ENCODE measurements around the gene PPCDC.
"Not testable (repeated sequence)": the region's sequence is repeated elsewhere in the genome, so short reads cannot be mapped to it uniquely, and the experiment has no call there.

The PPCDC gene

DNA sequence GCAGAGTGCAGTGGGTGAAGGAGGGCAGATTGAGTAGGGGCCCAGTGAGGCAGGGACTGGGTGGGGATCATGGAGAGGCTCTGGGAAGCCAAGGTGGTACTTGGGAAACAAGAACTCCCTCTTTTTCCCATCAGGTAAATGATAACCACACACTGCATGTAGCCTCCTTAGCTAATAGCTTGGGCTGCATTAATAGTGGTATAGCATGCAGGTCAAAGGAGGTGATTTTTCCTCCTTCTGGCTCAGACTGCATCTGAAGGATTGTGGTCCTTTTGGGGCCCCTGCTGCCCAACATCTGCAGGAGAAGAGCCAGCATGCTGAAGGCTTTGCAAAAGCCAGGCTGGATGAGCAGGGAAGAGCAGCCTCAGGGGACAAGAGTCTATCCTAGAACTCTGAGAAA is 45.4 kb downstream of the PPCDC start:
- Histone ChIP-seq H3K9ac (ENCODE audit: low read depth, low read length) (no peak overlapping the region), H3K27me3 (ENCODE audit: control insufficient read depth, insufficient read depth, low read length) (no peaks in the 10 kb centered on the region; the same call in 1 of the 2 replicates), H3K27ac (ENCODE audit: low read depth, low read length) (no peak overlapping the region), H3K9me3 (ENCODE audit: control insufficient read depth, insufficient read depth, low read length) (no peaks in the 10 kb centered on the region), H3K4me3 (ENCODE audit: low read depth, low read length) (no peak overlapping the region), H3K4me1 (ENCODE audit: control insufficient read depth, insufficient read depth, low read length) (no peaks in the 10 kb centered on the region), H3K36me3 (ENCODE audit: control insufficient read depth, insufficient read depth, low read length) (no peaks in the 10 kb centered on the region)

DNA sequence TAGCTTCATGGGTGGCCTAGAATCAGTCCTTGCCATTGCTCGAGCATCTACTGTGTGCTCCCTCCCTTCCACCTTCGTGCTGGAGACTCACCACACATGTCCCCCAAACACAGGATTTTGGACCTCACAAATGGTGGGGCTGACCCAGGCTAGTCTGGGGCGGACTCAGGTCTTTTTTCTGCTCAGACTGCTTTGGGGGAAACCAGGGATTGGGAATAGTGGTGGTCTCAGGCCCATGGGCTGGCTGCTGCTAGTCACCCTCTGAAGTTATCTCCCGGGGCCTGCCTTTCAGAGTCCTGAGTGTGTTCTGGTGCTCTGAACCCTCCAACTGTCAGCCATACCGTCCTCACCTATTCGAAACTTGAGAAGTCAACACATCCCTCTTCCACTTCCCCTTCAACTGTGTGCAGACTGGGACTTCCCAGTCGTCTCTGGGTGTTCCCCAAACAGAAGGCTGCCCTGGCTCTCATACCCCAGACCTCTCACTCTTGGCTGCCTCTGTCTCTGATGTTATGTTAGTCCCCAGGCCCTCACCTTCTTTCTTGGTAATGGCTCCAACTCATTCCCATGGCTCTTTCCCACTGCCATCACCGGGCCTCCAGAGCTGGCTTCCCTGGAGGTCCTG is 46.0 kb downstream of the PPCDC start:
- Histone ChIP-seq H3K4me3 (ENCODE audit: low read depth, low read length) (no peak overlapping the region), H3K9ac (ENCODE audit: low read depth, low read length) (no peak overlapping the region), H3K27me3 (ENCODE audit: control insufficient read depth, insufficient read depth, low read length) (no peaks in the 10 kb centered on the region; the same call in 1 of the 2 replicates), H3K27ac (ENCODE audit: low read depth, low read length) (no peak overlapping the region), H3K4me1 (ENCODE audit: control insufficient read depth, insufficient read depth, low read length) (no peaks in the 10 kb centered on the region), H3K36me3 (ENCODE audit: control insufficient read depth, insufficient read depth, low read length) (no peaks in the 10 kb centered on the region), H3K9me3 (ENCODE audit: control insufficient read depth, insufficient read depth, low read length) (no peaks in the 10 kb centered on the region)

DNA sequence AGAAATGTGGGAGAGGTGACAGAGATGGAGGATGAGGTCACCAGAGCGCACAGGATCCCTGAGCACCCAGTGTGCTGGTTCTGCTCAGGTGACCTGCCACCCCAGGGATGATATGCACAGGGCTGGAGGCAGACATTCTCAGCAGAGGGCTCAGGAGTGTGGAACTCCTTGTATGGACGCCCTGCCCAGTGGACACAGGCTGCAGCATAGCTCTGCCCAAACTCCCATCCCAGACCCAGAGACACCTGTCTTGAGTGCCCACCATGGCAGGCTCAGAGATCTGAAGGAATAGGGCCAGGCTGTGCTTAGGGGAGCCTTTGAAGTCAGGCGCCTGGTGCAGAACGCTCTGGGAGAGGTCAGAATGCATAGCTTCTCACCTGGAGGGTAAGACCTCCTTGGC is 47.3 kb downstream of the PPCDC start:
- no peak overlapping the region for H3K4me3 ChIP-seq (ENCODE audit: low read depth, low read length)
- no peaks in the 10 kb centered on the region for H3K36me3 ChIP-seq (ENCODE audit: control insufficient read depth, insufficient read depth, low read length)
- H3K27ac ChIP-seq (ENCODE audit: low read depth, low read length), result no peak overlapping the region
- no peaks in the 10 kb centered on the region; the same call in 1 of the 2 replicates for H3K9me3 ChIP-seq (ENCODE audit: control insufficient read depth, insufficient read depth, low read length)
- no peak overlapping the region for H3K9ac ChIP-seq (ENCODE audit: low read depth, low read length)
- H3K4me1 ChIP-seq (ENCODE audit: control insufficient read depth, insufficient read depth, low read length), result no peaks in the 10 kb centered on the region
- no peaks in the 10 kb centered on the region; the same call in 1 of the 2 replicates for H3K27me3 ChIP-seq (ENCODE audit: control insufficient read depth, insufficient read depth, low read length)

DNA sequence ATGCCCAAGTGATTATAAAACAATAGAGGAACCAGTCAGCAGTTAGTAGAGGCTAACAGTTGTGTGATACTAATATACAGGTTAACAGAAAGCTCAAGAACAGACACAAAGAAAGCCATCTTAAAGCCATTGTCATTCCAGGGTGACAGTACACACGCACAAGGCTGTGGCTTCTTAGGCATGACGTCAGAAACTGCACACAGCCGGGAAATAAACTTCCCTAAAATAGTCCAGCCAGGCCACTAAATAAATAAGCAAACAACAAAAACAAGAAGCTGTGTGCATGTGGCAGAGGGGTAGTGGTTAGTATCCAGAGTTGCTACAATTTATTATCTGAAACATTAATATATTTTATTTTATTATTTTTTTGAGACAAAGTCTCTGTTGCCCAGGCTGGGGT is 49.8 kb downstream of the PPCDC start:
- Histone ChIP-seq H3K27me3 (ENCODE audit: control insufficient read depth, insufficient read depth, low read length) (no peaks in the 10 kb centered on the region; the same call in 1 of the 2 replicates), H3K9me3 (ENCODE audit: control insufficient read depth, insufficient read depth, low read length) (no peaks in the 10 kb centered on the region; the same call in 1 of the 2 replicates), H3K27ac (ENCODE audit: low read depth, low read length) (no peak overlapping the region), H3K9ac (ENCODE audit: low read depth, low read length) (no peak overlapping the region), H3K4me3 (ENCODE audit: low read depth, low read length) (no peak overlapping the region), H3K36me3 (ENCODE audit: control insufficient read depth, insufficient read depth, low read length) (no peaks in the 10 kb centered on the region), H3K4me1 (ENCODE audit: control insufficient read depth, insufficient read depth, low read length) (no peaks in the 10 kb centered on the region)

DNA sequence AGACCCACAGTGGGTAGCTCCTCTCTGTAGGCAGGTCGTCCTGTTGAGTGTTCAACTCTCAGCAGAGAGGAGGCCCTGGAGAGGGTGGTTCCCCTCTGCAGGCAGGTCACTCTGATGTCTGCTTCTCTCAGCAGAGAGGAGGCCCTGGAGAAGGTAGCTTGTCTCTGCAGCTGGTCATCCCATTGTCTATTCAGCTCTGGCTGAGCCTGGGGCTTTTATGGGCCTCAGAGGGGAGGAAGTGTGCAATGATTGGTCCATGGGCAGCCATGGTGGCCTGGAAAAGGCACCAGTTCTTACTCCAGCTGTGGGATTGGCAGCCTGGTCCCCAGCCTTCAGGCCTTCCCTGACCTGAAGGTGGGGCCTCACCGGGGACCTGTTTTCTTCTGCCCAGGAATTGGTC is 52.9 kb downstream of the PPCDC start:
- Histone ChIP-seq H3K36me3 (ENCODE audit: control insufficient read depth, insufficient read depth, low read length) (no peaks in the 10 kb centered on the region), H3K4me3 (ENCODE audit: low read depth, low read length) (no peak overlapping the region), H3K9ac (ENCODE audit: low read depth, low read length) (no peak overlapping the region), H3K4me1 (ENCODE audit: control insufficient read depth, insufficient read depth, low read length) (no peaks in the 10 kb centered on the region), H3K27ac (ENCODE audit: low read depth, low read length) (no peak overlapping the region), H3K27me3 (ENCODE audit: control insufficient read depth, insufficient read depth, low read length) (no peaks in the 10 kb centered on the region; the same call in 1 of the 2 replicates), H3K9me3 (ENCODE audit: control insufficient read depth, insufficient read depth, low read length) (no peaks in the 10 kb centered on the region; the same call in 1 of the 2 replicates)

DNA sequence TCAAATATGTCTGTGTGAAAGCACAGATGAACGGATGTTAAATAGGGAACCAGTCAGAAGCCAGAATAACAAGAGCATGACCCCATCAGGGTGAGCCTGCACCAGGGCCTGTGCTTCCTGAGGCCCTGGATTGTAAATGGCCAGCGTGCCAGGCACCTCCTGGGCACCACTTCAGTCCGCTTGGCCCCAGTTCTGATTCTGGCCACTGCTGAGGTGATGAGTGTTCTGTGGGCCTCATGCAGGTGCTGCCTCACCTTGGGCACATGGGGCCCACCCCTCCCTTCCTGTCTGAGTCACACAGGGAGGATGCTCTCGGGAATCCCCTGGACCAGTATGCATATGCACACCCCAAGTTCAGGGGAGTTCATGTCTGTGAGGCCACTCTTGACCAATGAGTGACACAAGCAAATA is 54.2 kb downstream of the PPCDC start:
- H3K9me3 ChIP-seq (ENCODE audit: control insufficient read depth, insufficient read depth, low read length); H3K4me1 ChIP-seq (ENCODE audit: control insufficient read depth, insufficient read depth, low read length); H3K4me3 ChIP-seq (ENCODE audit: low read depth, low read length); H3K27me3 ChIP-seq (ENCODE audit: control insufficient read depth, insufficient read depth, low read length); H3K36me3 ChIP-seq (ENCODE audit: control insufficient read depth, insufficient read depth, low read length); H3K27ac ChIP-seq (ENCODE audit: low read depth, low read length); H3K9ac ChIP-seq (ENCODE audit: low read depth, low read length): not testable (repeated sequence)

DNA sequence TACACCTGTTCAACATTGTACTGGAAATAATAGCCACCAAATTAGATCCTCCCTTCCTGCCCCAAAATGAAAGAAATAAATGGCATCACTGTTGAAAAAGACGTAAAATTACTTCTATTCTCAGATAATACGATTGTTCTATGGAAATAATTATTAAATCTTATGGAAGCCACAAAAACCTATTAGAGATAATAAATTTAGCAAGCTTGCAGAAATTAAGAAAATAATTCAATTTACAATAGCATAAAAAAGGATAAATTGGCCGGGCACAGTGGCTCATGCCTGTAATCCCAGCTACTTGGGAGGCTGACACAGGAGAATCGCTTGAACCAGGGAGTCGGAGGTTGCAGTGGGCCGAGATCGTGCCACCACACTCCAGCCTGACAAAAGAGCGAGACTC is 57.8 kb downstream of the PPCDC start:
- no peak overlapping the region for H3K9ac ChIP-seq (ENCODE audit: low read depth, low read length)
- H3K27ac ChIP-seq (ENCODE audit: low read depth, low read length), result no peak overlapping the region
- H3K4me1 ChIP-seq (ENCODE audit: control insufficient read depth, insufficient read depth, low read length), result no peaks in the 10 kb centered on the region
- H3K27me3 ChIP-seq (ENCODE audit: control insufficient read depth, insufficient read depth, low read length), result no peaks in the 10 kb centered on the region
- H3K9me3 ChIP-seq (ENCODE audit: control insufficient read depth, insufficient read depth, low read length), result no peaks in the 10 kb centered on the region; the same call in 1 of the 2 replicates
- no peaks in the 10 kb centered on the region for H3K36me3 ChIP-seq (ENCODE audit: control insufficient read depth, insufficient read depth, low read length)
- H3K4me3 ChIP-seq (ENCODE audit: low read depth, low read length), result no peak overlapping the region

DNA sequence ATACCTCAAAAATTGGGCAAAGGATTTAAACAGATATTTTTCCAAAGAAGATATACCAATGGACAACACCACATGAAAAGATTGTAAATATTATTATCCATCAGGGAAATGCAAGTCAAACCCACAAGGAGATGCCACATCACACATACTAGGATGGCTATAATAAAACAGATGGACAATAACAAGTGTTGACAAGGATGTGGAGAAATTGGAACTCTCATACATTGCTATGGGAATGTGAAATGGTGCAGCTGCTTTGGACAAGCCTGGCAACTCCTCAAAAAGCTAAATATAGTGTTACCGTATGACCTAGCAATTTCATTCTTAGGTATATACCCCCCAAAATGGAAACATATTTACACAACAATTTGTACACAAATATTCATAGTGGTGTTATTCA is 59.3 kb downstream of the PPCDC start:
- Histone ChIP-seq H3K9me3 (ENCODE audit: control insufficient read depth, insufficient read depth, low read length) (no peaks in the 10 kb centered on the region), H3K27me3 (ENCODE audit: control insufficient read depth, insufficient read depth, low read length) (no peaks in the 10 kb centered on the region), H3K4me3 (ENCODE audit: low read depth, low read length) (no peak overlapping the region), H3K4me1 (ENCODE audit: control insufficient read depth, insufficient read depth, low read length) (no peaks in the 10 kb centered on the region), H3K27ac (ENCODE audit: low read depth, low read length) (no peak overlapping the region), H3K9ac (ENCODE audit: low read depth, low read length) (no peak overlapping the region), H3K36me3 (ENCODE audit: control insufficient read depth, insufficient read depth, low read length) (no peaks in the 10 kb centered on the region)

- H3K4me3 ChIP-seq (ENCODE audit: low read depth, low read length); H3K9me3 ChIP-seq (ENCODE audit: control insufficient read depth, insufficient read depth, low read length); H3K4me1 ChIP-seq (ENCODE audit: control insufficient read depth, insufficient read depth, low read length); H3K27ac ChIP-seq (ENCODE audit: low read depth, low read length); H3K36me3 ChIP-seq (ENCODE audit: control insufficient read depth, insufficient read depth, low read length); H3K27me3 ChIP-seq (ENCODE audit: control insufficient read depth, insufficient read depth, low read length); H3K9ac ChIP-seq (ENCODE audit: low read depth, low read length): not testable (repeated sequence)
These were observed 62.3 kb downstream of the PPCDC start for GRCh38 chr15:75085708-75086107.

DNA sequence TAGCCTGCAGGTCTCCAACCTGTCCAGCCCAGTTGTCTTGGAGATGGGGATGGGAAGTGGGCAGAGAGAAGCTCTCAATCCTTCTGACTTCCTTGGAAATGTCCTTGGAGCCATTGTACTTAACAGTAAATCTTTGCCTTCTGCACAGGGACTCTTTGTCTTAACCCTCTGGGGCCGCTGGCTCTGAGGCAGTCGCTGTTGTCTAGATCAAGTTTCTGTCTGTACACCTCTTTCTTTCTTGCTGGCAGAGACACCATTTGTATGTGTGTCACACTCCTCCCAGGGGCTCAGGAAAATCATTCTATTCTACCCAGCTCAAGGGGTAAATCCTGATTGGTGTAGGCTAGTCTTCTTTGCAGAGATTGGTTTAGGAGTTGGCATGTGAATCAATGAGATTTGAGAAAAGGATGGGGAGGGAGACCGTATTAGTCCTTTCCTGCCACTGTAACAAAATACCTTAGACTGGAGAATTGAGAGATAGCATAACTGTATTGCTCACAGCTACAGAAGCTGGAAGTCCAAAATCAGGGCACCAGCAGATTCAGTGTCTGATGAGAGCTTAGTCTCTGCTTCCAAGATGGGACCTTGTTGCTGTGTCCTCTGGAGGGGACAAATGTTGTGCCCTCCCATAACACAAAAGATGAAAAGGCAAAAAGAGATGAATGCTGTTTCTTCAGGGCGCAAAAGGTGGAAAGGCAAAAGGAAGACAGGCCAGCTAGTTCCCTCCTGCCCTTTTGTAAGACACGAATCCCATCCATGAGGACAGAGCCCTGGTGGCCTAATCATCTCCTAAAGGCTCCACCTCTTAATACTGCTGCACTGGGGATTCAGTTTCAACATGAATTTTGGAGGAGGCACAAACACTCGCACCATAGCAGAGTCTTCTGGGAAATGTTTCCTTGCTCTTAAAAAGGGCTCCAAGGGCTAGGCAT is 66.3 kb downstream of the PPCDC start:
- Histone ChIP-seq H3K9ac (ENCODE audit: low read depth, low read length) (no peak overlapping the region), H3K36me3 (ENCODE audit: control insufficient read depth, insufficient read depth, low read length) (no peaks in the 10 kb centered on the region), H3K9me3 (ENCODE audit: control insufficient read depth, insufficient read depth, low read length) (no peaks in the 10 kb centered on the region), H3K27me3 (ENCODE audit: control insufficient read depth, insufficient read depth, low read length) (no peaks in the 10 kb centered on the region), H3K4me3 (ENCODE audit: low read depth, low read length) (no peak overlapping the region), H3K27ac (ENCODE audit: low read depth, low read length) (no peak overlapping the region), H3K4me1 (ENCODE audit: control insufficient read depth, insufficient read depth, low read length) (no peaks in the 10 kb centered on the region)

GRCh38 chr15:75090388-75090734 is 67.0 kb downstream of the PPCDC start:
- Histone ChIP-seq H3K36me3 (ENCODE audit: control insufficient read depth, insufficient read depth, low read length) (no peaks in the 10 kb centered on the region), H3K4me3 (ENCODE audit: low read depth, low read length) (no peak overlapping the region), H3K9me3 (ENCODE audit: control insufficient read depth, insufficient read depth, low read length) (no peaks in the 10 kb centered on the region), H3K27me3 (ENCODE audit: control insufficient read depth, insufficient read depth, low read length) (no peaks in the 10 kb centered on the region), H3K27ac (ENCODE audit: low read depth, low read length) (no peak overlapping the region), H3K9ac (ENCODE audit: low read depth, low read length) (no peak overlapping the region), H3K4me1 (ENCODE audit: control insufficient read depth, insufficient read depth, low read length) (no peaks in the 10 kb centered on the region)

Data from HUES48 (cell line).